T-helper 22 cell (primary cell): Measurements from ENCODE around the gene CCM2.

Experiments used
- DNase-seq: peaks from one replicate; pipeline ENCODE4 v3.0.0-alpha.2; 2020; ENCODE audit warnings: low read depth

Gene CCM2

DNA sequence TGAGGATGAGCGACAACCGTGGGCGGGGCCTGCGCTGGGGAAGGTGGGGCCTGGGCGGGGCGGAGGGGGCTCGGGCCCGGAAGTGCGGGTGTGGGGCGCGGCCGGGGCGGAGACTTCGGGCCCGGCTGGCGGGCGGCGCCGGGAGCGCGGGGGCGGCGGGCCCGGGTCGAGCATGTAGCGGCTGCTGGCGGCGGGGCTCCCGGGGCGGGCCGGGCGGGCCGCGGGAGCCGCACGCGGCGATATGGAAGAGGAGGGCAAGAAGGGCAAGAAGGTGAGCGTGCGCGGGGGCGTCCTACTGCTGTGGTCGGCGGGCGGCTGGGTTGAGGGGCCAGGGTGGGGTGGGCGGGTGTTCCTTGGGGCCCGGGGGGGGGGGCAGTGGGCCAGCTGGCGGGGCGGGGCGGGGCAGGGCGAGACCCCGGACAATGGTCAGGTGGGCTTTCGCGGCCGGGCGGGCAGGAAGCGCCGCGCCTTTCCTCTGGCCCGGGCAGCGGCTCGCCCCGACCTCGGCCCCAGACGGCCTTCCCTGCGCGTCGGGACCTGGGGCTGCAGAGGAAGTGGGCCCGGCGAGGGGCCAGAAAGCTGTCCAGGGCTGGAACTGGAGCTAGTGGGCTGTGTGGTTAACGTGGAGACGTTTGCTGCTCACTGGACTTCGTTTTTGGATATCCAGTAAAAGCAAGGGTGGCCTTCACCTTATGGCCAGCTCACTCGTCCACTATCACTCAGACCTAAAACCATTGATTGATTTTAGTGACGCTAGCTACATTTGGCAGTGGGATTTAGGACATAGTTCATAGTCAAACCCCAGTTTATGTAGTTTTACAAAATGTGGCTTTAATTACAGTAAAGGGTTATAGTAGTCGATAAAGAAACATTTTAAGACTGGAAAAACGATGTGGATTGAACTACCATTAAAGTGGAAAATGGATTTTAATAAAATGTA, at the start of gene CCM2:
TSS of gene CCM2 (plus strand) at position 109 of the 940 bp plus-strand sequence. CDS start at position 242, 133 bp downstream.
- DNase-seq: no peak

DNA sequence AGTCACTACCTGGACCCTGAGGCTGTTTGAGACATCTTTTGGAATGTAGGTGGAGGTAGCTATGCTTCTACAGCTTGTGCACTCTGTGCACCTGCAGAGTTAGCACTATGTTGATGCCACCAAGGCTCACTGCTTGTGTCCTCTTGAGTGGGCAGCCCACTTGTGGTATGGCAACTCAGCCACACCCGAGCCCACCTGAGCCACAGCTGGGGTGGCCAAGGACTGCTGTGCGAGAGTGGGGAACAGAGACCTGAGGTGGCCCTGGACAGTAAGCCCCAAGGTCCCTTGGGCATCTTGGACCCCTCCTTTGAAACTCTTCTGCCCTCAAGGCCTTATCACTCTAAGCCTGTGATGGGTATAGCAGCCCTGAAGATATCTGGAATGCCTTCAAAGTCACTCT, 46.8 kb upstream of the CCM2 start:
- DNase-seq: no peak

DNA sequence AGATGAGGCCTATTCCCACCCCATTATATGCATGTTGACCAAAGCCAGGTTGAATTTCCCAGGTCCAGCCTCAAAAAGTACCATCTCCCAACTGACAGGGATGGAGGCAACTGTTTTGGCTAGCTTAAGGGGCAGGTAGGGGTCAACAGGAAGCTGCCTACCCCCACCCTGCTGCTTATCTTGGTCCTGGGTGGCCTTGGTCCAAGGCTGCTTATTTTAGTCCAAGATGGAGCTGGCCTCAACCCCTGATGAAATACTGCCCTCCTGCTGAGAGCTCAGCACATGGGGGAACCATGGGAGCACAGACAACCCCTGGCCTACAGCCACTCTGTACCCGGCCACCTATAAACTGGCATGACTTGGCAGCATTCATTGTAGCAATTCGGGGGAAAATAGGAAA, 44.3 kb upstream of the CCM2 start:
- DNase-seq: no peak

DNA sequence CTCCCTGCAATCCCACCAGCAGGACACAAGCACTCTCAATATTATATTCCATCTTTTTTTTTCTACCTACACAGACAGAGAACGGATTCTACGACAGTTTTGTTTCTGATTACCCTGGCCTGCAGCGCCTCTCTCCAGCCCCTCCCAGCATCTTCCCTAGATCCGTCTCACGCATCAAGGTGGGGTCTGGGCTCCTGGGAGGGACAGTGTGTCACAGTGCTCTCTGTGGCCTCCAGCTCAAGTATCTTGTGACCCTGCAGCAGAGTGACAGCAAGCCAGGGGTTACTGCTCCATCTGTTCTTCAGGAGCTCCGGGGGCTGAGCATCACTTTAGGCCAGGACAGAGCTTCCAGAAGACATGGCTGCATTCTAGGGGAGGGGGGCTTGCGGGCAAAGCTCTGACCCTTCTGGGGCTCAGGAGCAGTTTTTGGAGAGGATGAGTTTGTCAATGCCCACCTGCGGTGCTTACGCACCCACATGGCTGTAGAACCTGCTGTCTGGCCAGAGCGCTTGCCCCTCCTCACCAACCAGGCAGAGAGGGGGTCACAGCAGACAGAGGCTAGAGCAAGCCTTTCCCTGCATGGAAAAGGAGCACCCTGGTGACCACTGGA, 43.7 kb upstream of the CCM2 start:
- DNase-seq: no peak

DNA sequence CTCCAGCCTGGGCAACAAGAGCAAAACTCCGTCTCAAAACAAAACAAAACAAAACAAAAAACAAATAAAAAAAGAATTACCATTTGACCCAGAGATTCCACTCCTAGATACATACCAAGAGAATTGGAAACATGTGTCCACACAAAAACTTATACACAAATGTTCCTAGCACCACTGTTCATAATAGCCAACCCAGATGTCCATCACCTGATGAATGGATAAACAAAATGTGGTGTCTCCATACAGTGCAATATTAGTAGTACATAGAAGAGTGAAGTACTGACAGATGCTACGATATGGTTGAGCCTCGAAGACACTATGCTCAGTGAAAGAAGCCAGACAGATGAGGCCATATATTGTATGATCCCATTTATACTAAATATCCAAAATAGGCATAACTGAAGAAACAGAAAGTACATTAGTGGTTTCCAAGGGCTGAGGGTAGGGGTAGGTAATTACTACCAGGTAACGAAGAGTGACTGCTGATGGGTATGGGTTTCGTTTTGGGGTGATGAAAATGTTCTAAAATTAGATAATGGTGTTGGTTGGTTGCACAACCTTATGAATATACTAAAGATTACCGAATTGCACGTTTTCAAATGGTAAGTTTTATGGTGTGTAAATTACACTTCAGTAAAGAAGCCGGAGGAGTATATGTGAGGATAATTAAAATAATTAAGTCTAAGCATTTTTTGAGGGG, 41.2 kb upstream of the CCM2 start:
- no peak for DNase-seq

DNA sequence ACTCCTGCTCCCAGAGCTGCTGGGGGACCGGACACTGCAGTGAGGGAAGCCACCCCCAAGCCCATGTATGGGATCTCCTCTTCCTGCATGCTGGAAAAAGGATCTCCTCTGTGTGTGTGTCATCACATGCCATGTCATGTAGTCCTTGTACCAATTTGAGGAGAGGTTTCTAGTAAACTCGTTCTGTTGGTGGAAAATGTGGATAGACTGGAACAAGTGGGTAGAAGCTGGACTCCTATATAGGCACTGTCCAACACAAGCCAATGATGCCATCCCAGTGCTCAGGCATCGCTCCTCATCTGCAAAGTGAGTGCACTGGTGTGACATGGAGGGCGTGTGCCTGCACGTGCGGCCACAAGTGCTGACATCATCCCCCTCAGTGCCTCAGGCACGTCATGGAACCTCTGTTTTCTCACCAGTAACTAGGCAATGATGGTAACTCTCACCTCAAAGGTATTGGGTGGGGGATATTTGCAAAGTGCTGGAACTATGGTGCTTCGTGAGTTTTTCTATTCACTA, 40.5 kb upstream of the CCM2 start:
- DNase-seq: peak; percentile 65

DNA sequence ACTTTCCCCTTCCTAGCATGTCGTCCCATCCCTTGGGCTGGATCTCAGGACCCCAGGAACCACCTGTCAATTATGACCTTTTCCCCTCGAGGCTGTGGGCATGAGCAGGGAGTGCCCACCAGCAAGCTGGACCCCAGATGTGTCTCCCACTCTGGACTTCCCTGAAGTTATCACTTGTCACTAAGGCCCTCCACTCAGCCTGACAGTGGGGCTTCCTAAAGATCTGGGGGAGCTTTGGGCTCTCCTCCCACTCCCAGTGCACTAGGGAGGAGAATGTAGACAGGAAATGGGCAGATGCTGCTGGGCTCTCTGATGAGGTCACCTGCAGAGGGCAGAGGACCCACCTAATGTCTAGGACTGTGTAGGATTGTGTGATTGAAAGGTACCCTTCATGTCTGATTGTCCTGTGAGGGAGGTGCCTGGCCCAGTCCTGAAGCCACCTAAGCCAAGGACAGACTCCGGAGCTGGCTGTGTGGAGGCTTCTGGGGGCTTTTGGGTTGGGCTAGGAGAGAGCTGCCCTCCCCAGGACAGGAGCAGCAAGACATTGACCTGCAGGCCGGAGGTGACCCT, 39.9 kb upstream of the CCM2 start:
- DNase-seq: no peak

DNA sequence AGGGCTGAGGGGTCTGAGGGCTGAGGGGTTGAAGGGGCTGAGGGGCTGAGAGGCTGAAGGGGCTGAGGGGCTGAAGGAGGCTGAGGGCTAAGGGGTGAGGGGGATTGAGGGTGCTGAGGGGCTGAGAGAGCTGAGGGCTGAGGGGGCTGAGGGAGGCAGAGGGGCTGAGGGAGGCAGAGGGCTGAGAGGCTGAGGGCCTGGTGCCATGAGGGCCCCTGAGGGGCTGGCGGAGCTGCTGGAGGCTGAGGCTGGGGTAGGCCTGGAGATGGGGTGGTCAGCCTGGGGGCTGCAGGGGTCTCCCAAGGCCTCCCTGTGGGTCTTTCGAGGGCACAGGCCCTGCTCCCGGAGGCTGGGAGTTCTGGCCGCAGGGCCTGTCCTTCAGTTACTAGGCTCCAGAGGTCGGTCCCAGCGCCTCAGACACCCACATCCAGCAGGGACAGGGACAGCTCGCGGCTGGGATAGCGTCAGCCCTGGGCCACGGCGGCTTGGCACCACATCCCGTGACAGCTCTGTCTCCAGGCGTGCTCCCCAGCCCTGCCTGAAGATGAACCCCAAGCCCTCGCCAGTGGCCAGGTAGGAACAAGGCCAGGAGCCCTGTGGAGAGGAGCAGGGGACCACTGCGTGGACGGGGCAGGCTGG, 38.0 kb upstream of the CCM2 start:
- no peak for DNase-seq

DNA sequence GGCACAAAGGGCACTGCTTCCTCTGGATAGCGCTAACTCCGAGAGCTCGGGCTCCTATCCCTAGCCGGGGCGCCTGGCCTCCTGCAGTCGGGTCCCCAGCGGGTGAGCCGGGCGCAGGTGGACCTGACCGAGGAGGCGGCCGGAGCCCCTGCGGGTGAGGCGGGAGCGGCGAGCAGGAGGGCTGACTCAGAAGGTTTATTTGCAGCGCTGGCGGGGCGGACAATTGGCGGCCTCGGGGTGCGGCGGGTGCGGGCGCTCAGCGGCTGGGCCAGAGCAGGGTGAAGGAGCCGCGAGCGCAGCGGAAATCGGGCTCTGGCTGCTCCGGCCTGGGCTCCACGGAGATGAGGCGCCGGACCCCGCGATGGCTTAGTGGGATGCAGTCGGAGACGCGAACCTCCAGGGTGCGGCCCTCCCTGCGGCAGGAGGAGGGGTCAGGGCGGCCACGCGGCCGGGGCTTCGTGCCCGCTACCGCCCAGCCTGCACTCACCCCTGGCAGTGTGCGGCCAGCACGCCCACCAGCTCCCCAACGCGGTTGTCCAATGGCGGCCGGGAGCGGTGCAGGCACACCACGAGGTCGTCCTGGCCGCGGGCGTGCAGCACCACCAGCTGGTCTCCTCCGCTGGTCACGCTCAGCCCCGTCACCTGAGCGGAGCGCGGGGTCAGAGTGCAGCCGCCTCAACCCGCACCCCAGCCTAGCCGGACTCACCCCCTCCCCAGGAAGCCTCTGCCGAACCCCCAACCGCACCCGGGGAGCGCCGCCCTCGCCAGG, 37.3 kb upstream of the CCM2 start:
- DNase-seq: no peak

DNA sequence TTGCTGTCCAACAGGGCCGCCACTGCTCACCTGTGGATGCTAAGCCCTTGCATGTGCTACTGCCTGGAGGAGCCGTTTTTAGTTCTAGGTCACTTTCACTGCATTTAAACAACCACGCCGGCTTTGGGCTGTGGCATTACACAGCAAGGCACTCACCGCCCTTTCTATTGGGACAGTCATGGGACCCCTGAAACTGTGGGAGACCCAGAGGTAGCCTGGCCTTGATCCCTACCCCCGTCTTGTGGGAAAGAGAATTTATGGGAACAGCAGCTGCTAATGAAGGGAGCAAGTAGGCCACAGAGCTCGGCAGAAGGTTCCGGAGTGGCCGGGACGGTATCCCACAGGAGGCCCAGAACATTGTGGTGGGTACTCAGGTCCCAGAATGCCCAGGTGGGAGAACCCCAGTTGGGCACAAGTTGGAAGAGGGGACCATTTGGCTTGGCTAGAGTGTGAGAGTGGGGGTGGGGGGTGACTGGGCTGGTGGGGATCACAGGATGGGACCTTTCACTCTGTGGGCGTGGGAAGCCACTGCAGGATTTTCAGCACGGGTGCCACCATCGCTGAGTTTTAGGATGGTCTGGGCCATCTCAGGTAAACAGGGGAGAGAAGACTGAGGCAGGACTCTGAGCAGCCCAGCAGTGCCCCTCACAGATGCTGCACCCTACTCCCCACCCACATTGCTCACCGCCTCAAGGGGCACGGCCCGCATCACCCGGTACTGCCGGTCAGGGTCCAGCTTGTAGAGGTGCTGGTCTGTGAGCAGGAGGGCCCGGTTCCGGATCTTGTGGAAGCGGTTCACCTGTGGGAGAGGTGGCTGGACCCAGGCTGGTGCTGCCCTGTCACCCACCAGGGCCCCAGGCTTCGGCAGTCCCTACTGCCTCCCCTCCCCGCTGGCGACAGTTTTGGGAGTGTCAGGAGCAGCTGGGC, 36.4 kb upstream of the CCM2 start:
- DNase-seq: no peak

DNA sequence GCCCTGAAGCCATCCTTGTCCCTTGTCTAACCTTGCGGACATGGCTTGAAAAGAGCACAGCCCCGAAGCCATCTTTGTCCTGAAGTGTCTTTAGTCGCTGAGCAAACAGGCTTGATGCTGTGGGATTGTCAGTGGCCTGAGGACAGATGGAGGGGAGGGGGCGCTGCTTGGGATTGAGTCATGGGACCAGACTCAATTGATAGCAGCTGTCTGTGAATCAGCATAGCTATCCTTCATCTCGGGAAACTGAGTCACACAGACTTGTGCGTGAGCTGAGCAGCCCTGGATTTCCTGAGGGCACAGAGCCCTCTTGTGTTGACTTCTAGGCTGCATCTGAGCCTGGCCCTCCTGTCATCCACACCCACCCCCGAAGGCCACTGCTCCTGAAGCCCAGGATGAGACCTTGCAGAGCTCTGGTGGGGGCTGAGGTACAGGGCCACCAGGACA, 35.6 kb upstream of the CCM2 start:
- DNase-seq: no peak

DNA sequence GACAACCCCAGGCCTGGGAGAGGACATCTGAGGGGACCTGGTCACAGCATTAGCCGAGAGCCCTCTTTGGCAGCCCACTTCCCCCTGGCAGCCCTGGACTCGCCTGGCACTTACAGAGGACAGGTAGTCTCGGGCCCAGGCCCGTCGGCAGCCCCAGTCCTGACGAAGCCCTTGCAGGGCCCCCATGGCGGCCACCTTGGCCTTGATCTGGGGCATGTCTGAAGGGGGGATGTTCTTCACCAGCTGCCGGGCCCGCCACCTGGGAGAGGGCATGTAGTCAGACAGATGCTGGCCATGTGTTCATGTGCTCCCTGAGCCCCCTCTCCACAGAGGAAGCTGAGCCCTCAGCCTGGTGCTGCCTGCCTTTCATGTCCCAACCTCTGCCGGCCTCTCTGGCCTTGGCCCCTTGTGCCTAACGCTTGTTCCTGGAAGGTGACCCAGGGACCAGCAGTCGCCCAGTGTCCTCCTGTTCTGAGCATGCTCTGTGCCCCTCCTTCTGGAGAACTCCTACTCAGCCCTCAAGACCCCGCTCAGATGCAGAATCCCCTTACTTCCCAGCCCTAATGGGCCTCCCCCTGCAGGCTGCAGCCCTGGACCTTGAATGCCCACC, 35.1 kb upstream of the CCM2 start:
- no peak for DNase-seq

DNA sequence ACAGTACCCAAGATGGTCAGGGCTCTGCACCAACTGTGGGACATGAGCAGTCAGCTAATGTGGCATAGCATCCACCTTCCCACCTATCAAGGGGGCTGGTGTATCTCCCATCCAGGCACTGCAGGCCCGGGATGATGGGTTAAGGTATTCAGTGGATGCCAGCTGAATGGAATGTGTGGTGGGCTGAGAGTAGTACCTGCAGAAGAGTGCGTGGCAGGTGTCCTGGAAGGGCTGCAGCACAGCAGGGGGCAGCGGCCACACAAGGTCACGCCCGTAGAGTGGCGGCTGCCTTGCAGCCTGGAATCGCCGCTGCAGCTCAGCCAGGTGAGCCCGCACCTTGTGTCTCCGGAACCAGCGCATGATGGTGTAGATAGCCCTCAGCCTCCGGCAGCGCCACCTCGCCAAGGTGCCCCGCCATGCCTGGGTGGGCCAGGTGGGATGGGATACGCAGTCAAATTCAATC, 34.5 kb upstream of the CCM2 start:
- no peak for DNase-seq

DNA sequence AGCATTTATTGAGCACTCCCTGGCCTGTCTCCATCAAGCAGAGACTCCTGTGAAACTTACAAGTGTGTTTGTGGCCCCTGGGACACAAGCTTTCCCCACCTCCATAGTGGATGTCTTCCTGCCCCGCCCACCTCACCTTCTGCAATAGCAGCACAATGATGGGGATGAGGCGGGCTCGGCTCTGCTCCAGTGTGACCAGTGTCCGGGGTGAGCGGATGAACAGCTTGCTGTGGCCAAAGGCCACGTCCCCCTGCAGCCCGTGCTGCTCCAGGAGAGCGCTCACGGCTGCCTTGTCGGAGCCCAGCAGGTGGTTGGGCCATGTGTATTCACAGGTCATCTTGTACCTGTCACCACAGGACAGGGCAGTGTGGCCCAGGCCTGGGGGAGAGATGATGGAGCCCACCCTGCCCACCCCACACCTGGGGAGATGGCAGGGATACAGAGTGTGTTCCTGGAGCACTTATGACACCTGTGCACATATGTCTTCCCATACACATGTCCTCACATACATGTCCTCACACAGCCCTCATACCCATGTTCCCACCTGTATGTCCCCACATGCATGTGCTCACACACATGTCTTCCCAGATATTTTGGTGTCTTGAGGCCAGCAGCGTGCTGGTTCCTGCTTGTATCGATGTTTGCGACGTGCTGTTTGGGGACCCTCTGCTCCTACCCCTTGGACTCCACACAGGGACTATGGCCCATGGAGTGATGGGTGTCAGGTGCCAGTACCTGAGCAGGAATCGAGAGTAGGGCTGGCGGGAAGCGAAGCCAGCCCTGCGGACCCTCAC, 33.9 kb upstream of the CCM2 start:
- no peak for DNase-seq

DNA sequence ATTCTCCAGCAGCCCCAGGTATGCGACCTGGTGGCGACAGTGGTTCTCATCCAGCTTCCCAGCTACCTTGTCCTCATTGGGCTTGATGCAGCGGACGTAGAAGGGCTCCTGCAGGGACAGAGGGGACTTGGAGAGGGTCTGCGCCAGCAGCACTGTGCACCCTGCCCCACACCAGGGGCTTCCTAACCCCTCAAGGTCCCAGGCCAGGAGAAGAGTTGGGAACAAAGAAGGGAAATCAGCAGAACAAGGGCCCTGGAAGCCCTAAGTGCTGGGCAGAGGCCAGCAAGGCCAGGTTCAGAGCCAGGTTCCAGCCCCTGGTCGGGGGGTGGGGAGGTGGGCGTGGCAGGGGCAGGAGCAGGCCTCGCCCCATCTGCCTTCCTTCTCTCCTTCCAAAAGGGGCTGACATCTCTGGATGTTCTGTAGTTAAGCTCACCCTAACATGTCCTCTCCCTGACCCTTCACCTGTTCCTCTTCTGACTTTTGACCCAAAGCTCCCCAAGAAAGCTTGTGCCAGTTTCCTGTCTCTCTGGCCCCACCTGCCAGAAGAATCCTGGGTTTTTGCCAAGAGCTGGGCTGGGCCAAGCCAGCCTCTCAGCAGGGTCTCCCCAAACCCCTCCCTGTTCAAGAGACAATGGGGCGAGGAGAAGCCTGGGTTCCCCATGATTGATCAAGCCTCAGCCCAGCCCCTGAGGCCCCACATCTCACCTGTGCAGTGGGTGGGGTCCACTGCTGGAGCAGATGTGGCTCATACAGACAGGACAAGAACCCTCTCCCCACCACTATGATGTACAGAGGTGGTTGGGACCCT, 33.1 kb upstream of the CCM2 start:
- DNase-seq: no peak

DNA sequence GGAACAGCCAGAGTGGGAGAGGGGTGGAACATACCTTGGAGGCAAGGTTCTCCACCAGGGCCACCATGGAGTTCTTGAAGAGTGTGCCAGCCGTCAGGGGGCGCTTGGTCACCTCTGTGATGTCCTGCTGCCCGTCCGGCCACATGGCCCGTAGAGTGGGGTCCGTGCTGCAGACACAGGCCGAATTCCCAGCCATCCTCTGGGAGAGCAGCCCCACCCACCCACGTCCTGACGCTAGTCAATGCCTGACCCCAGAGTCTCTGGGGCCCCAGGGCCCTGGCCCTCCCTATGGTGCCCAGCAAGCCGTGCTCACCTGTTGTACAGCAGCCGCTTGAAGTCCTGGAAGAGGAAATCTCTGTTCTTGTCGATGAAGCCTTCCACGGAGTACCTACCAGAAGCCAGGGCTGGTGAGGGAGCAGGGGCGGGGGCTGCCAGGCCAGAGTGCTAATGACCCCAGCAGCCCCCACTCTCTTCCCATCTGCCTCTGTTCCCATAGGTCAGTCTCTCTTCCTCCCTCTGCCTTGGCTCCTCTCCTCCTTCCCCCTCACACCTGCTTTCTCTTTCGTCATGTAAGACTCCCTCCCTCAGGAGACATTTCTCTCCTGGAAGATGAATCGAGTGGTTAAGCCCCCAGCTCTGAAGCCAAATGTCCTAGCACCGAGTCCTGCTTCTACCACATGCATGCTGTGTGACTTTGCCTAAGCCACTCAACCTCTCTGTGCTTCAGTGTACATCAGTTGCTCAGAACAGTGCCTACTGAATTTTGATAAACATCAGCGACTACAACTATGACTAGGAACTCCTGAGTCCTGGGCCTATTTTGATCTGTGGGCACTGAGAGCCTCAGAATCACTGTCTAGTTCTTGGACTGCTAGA, 32.2 kb upstream of the CCM2 start:
- no peak for DNase-seq
